Endodermal cell (in vitro differentiated cells): ENCODE results near the gene RAB31. TPM values are rescaled to one million over a fixed set of nuclear protein-coding genes. Genes with fewer than 3 reads are reported as not detected.

ENCODE experiments used
- DNase-seq: peaks from one replicate; pipeline ENCODE4 v3.0.0-alpha.2; 2017
- H3K27ac ChIP-seq: 2 replicates; pipeline ENCODE4 v1.5.1; 2013; ENCODE audit warnings: mild to moderate bottlenecking, low read depth, low read length, moderate library complexity
- H3K27me3 ChIP-seq: 2 replicates; pipeline ENCODE4 v1.6.1; 2013; ENCODE audit warnings: mild to moderate bottlenecking, low read length, moderate library complexity; ENCODE audit not compliant: insufficient read depth, control insufficient read depth, poor library complexity, severe bottlenecking
- H3K36me3 ChIP-seq: 2 replicates; pipeline ENCODE4 v1.7.0; 2013; ENCODE audit warnings: mild to moderate bottlenecking, low read length, moderate library complexity; ENCODE audit not compliant: control insufficient read depth, insufficient read depth
- H3K4me1 ChIP-seq: one replicate; pipeline ENCODE4 v1.7.0; 2013; ENCODE audit warnings: low read length; ENCODE audit not compliant: control insufficient read depth, insufficient read depth
- H3K4me3 ChIP-seq: 2 replicates; pipeline ENCODE4 v1.5.1; 2013; ENCODE audit warnings: mild to moderate bottlenecking, low read length, moderate library complexity
- H3K9ac ChIP-seq: 2 replicates; pipeline ENCODE4 v1.6.1; 2013; ENCODE audit warnings: mild to moderate bottlenecking, low read length, moderate library complexity; ENCODE audit not compliant: poor library complexity, severe bottlenecking; ENCODE audit errors: extremely low read depth
- H3K9me3 ChIP-seq: 2 replicates; pipeline ENCODE4 v1.6.1; 2013; ENCODE audit warnings: mild to moderate bottlenecking, low read length, moderate library complexity; ENCODE audit not compliant: control insufficient read depth
- H3K27ac Mint-ChIP-seq: 2 replicates; pipeline ENCODE4 v1.8.0; 2020; ENCODE audit warnings: mixed read lengths
- H3K27me3 Mint-ChIP-seq: 2 replicates; pipeline ENCODE4 v1.8.0; 2021; ENCODE audit warnings: mild to moderate bottlenecking, mixed read lengths; ENCODE audit not compliant: insufficient read depth
- H3K36me3 Mint-ChIP-seq: 2 replicates; pipeline ENCODE4 v1.8.0; 2020; ENCODE audit warnings: low read depth, mixed read lengths
- H3K4me1 Mint-ChIP-seq: 2 replicates; pipeline ENCODE4 v1.8.0; 2020; ENCODE audit warnings: mixed read lengths
- H3K4me3 Mint-ChIP-seq: 2 replicates; pipeline ENCODE4 v1.8.0; 2020; ENCODE audit warnings: mild to moderate bottlenecking, moderate library complexity, mixed read lengths
- H3K9me3 Mint-ChIP-seq: 2 replicates; pipeline ENCODE4 v1.8.0; 2020; ENCODE audit warnings: mild to moderate bottlenecking, mixed read lengths
- CTCF ChIP-seq: fragments of 200-600 bp; sonication (generic); conservative IDR thresholded peaks from 2 replicates; pipeline ENCODE4 v1.5.0; 2021; ENCODE audit warnings: antibody characterized with exemption, mild to moderate bottlenecking
- WGBS, 2 experiments: methylation state at CpG; one replicate each; pipeline versions ENCODE4 v1.1.5 to v1.1.7; 2013; ENCODE audit warnings: missing lambda C conversion rate in 2 of 2, mixed read lengths in 1 of 2; ENCODE audit not compliant: insufficient coverage in 1 of 2, insufficient read length in 1 of 2; 5-methylcytosine and 5-hydroxymethylcytosine counted together
- total RNA-seq, 2 donors: library from RNA; stranded (reverse); fragmentation: NEBNext Ultra II Directional in 1 of 2; extraction: Animal tissue kit (Norgen Biotek cat#: 25700) in 1 of 2; gene quantifications; 2 replicates in 1 of 2; 3 replicates in 1 of 2; pipeline ENCODE4 v1.2.1, GENCODE V29; 2021

Gene RAB31
- total RNA-seq, 2 donors from 2014 or later = 11.7 to 20.3 TPM

- Mint-ChIP-seq H3K36me3 (no peaks in the 10 kb centered on the region), H3K4me3 (no peak overlapping the region), H3K4me1 (peaks cover 13% of the 10 kb centered on the region), H3K27me3 (no peaks in the 10 kb centered on the region), H3K27ac (no peak overlapping the region), H3K9me3 (no peaks in the 10 kb centered on the region)
- no peak overlapping the region for H3K4me3 ChIP-seq
- H3K27ac ChIP-seq = no peak overlapping the region
- H3K9ac ChIP-seq = no peak overlapping the region
- H3K36me3 ChIP-seq = no peaks in the 10 kb centered on the region
- H3K27me3 ChIP-seq = no peaks in the 10 kb centered on the region
- DNase-seq = no peak
- TF ChIP-seq CTCF = no peak
- WGBS, 2 experiments = 54 to 82% methylated on average over 2 to 5 of the region's 5 CpGs
- H3K4me1 ChIP-seq = peaks cover 7% of the 10 kb centered on the region
- H3K9me3 ChIP-seq = no peaks in the 10 kb centered on the region
These were observed 103.9 kb downstream of the RAB31 start for GRCh38 chr18:9811978-9812377.

GRCh38 chr18:9814431-9814830 is 106.3 kb downstream of the RAB31 start:
- H3K9me3 ChIP-seq = peaks cover 11% of the 10 kb centered on the region
- Mint-ChIP-seq H3K27ac (no peak overlapping the region), H3K36me3 (peaks cover 2% of the 10 kb centered on the region), H3K27me3 (no peaks in the 10 kb centered on the region), H3K9me3 (peaks cover 3% of the 10 kb centered on the region), H3K4me1 (peaks cover 8% of the 10 kb centered on the region), H3K4me3 (no peak overlapping the region)
- no peak for TF ChIP-seq CTCF
- no peaks in the 10 kb centered on the region for H3K27me3 ChIP-seq
- no peak for DNase-seq
- no peak overlapping the region for H3K4me3 ChIP-seq
- H3K4me1 ChIP-seq = peaks cover 3% of the 10 kb centered on the region
- H3K9ac ChIP-seq = no peak overlapping the region
- WGBS, 2 experiments = 81% methylated on average over 3 of the region's 4 CpGs; no CpG with 5 or more reads in 1 of the 2 experiments
- H3K36me3 ChIP-seq = no peaks in the 10 kb centered on the region
- no peak overlapping the region for H3K27ac ChIP-seq

GRCh38 chr18:9817286-9817685 is 109.2 kb downstream of the RAB31 start:
- H3K4me3 Mint-ChIP-seq = no peak overlapping the region
- DNase-seq = no peak
- H3K9me3 Mint-ChIP-seq = peaks cover 3% of the 10 kb centered on the region
- Histone ChIP-seq H3K9me3 (peaks cover 11% of the 10 kb centered on the region), H3K9ac (no peak overlapping the region), H3K27ac (no peak overlapping the region), H3K4me1 (peaks cover 3% of the 10 kb centered on the region), H3K36me3 (no peaks in the 10 kb centered on the region), H3K4me3 (no peak overlapping the region), H3K27me3 (no peaks in the 10 kb centered on the region)
- 91 to 92% methylated on average over 2 to 4 of the region's 4 CpGs for WGBS, 2 experiments
- no peaks in the 10 kb centered on the region for H3K27me3 Mint-ChIP-seq
- peaks cover 8% of the 10 kb centered on the region for H3K4me1 Mint-ChIP-seq
- H3K27ac Mint-ChIP-seq = no peak overlapping the region
- TF ChIP-seq CTCF = no peak
- peaks cover 2% of the 10 kb centered on the region for H3K36me3 Mint-ChIP-seq
